Glomerular endothelial cell (primary cell): ENCODE data around the gene BAZ1B. TPM values are rescaled to one million over a fixed set of nuclear protein-coding genes. Genes with fewer than 3 reads are reported as not detected.
"Not testable (repeated sequence)": the region's sequence is repeated elsewhere in the genome, so short reads cannot be mapped to it uniquely, and the experiment has no call there.

Experiments
- DNase-seq: peaks from one replicate; pipeline ENCODE4 v3.0.0-alpha.2; 2011; ENCODE audit warnings: low read depth, low spot score; ENCODE audit errors: extremely low read depth
- total RNA-seq: library from RNA; depleted of rRNA; stranded (reverse); fragments of >200 nt; gene quantifications from 2 replicates; pipeline ENCODE4 v1.2.3, GENCODE V29; 2015

BAZ1B gene
- total RNA-seq, 1 donor from 2014 or later: 57.2 TPM

GRCh38 chr7:73544678-73545077, 22.6 kb upstream of the BAZ1B start:
- no peak for DNase-seq

GRCh38 chr7:73541722-73542121, 19.6 kb upstream of the BAZ1B start:
- DNase-seq: no peak

- no peak for DNase-seq
Measured at GRCh38 chr7:73539709-73540108, 17.6 kb upstream of the BAZ1B start.

- DNase-seq: not testable (repeated sequence)
Measured at GRCh38 chr7:73538510-73538909, 16.4 kb upstream of the BAZ1B start.

- no peak for DNase-seq
Measured at GRCh38 chr7:73537051-73537450, 15.0 kb upstream of the BAZ1B start.

- DNase-seq: no peak
Measured at GRCh38 chr7:73536479-73536878, 14.4 kb upstream of the BAZ1B start.

GRCh38 chr7:73535918-73536317, 13.8 kb upstream of the BAZ1B start:
- not testable (repeated sequence) for DNase-seq

GRCh38 chr7:73533742-73534141, 11.6 kb upstream of the BAZ1B start:
- DNase-seq: no peak

- no peak for DNase-seq
Measured at GRCh38 chr7:73532224-73532623, 10.1 kb upstream of the BAZ1B start.

GRCh38 chr7:73530800-73531199, 8.7 kb upstream of the BAZ1B start:
- DNase-seq: no peak

GRCh38 chr7:73526896-73527821, 5.1 kb upstream of the BAZ1B start:
- DNase-seq: no peak

- DNase-seq: not testable (repeated sequence)
Measured at GRCh38 chr7:73526158-73526494, 4.0 kb upstream of the BAZ1B start.

- DNase-seq: no peak
Measured at GRCh38 chr7:73521636-73522104, 423 bp downstream of the BAZ1B start.

GRCh38 chr7:73520673-73521635, 1.1 kb downstream of the BAZ1B start:
- no peak for DNase-seq

GRCh38 chr7:73519867-73520672, 2.0 kb downstream of the BAZ1B start:
- no peak for DNase-seq

- DNase-seq: no peak
Measured at GRCh38 chr7:73518470-73518869, 3.6 kb downstream of the BAZ1B start.

GRCh38 chr7:73517241-73517995, 4.7 kb downstream of the BAZ1B start:
- DNase-seq: no peak

- no peak for DNase-seq
Measured at GRCh38 chr7:73515178-73515577, 6.9 kb downstream of the BAZ1B start.

GRCh38 chr7:73512018-73512780, 9.9 kb downstream of the BAZ1B start:
- no peak for DNase-seq
